ENCODE measurements around the gene PPP2R2B.
"Not testable (repeated sequence)": the region's sequence is repeated elsewhere in the genome, so short reads cannot be mapped to it uniquely, and the experiment has no call there.

GRCh38 chr5:146556884-146557283 lies 321.7 kb downstream of the PPP2R2B start:
- TF ChIP-seq CTCF (conservative IDR thresholded peaks at IDR 0.05; ENCODE audit: low read depth, low read length); EZH2 (IDR thresholded peaks at IDR 0.05; ENCODE audit: borderline replicate concordance, low read depth, low read length, poor library complexity, severe bottlenecking): not testable (repeated sequence)
